HL-60/S4 treated with phorbol 12-myristate 13-acetate at 8.2 ng/mL for 4 days and 3 days (cell line): ENCODE results near the gene STK39.

Experiments
- in situ Hi-C: fragments of 300-500 bp; cut with MboI; formaldehyde crosslinking; loops from 2 replicates; pipeline ENCODE4 v1.15.0; 2022; ENCODE audit warnings: low sequenced_read_pairs

The STK39 gene

GRCh38 chr2:167965907-167966761 is 281.3 kb downstream of the STK39 start:
- in situ Hi-C loops = no loop called here

GRCh38 chr2:167964650-167965413 is 282.6 kb downstream of the STK39 start:
- in situ Hi-C loops = no loop called here

- in situ Hi-C loops = no loop called here
These were observed 283.3 kb downstream of the STK39 start for GRCh38 chr2:167963899-167964649.

- in situ Hi-C loops = no loop called here
These were observed 284.8 kb downstream of the STK39 start for GRCh38 chr2:167962436-167963226.

GRCh38 chr2:167961536-167962048 is 285.8 kb downstream of the STK39 start:
- in situ Hi-C loops = no loop called here

GRCh38 chr2:167960089-167960747 is 287.2 kb downstream of the STK39 start:
- in situ Hi-C loops = no loop called here

GRCh38 chr2:167957662-167958061 is 289.7 kb downstream of the STK39 start:
- in situ Hi-C loops = no loop called here

- in situ Hi-C loops = no loop called here
These were observed 292.0 kb downstream of the STK39 start for GRCh38 chr2:167955264-167955906.

GRCh38 chr2:167954495-167954894 is 292.9 kb downstream of the STK39 start:
- in situ Hi-C loops = no loop called here

GRCh38 chr2:167953776-167954175 is 293.6 kb downstream of the STK39 start:
- in situ Hi-C loops = no loop called here

GRCh38 chr2:167950571-167950970 is 296.8 kb downstream of the STK39 start:
- in situ Hi-C loops = no loop called here

- in situ Hi-C loops = no loop called here
These were observed 301.0 kb downstream of the STK39 start for GRCh38 chr2:167946441-167946841.

- in situ Hi-C loops = no loop called here
These were observed 301.6 kb downstream of the STK39 start for GRCh38 chr2:167945660-167946368.

- in situ Hi-C loops = no loop called here
These were observed 302.4 kb downstream of the STK39 start for GRCh38 chr2:167944825-167945659.

- in situ Hi-C loops = no loop called here
These were observed 303.5 kb downstream of the STK39 start for GRCh38 chr2:167943897-167944296.

- in situ Hi-C loops = no loop called here
These were observed 304.0 kb downstream of the STK39 start for GRCh38 chr2:167943368-167943767.

GRCh38 chr2:167942366-167943081 is 304.9 kb downstream of the STK39 start:
- in situ Hi-C loops = no loop called here
